NCI-H1105 treated with DMSO at 0.1 percent for 48 hours (cell line): ENCODE data around the gene HAPLN1.
A peak's percentile ranks its signal among the peaks of the same experiment; 100 is the strongest.

Source experiments
- DNase-seq: peaks from one replicate; lab custom pipeline; 2025; lab: John Stamatoyannopoulos, UW

The HAPLN1 gene

GRCh38 chr5:83641946-83642345, 78.7 kb downstream of the HAPLN1 start:
- peak; percentile 60 for DNase-seq

- DNase-seq: no peak
These were observed 80.7 kb downstream of the HAPLN1 start for GRCh38 chr5:83639911-83640310.

GRCh38 chr5:83636156-83636555, 84.5 kb downstream of the HAPLN1 start:
- DNase-seq: no peak

- no peak for DNase-seq
These were observed 87.4 kb downstream of the HAPLN1 start for GRCh38 chr5:83633285-83633684.

- DNase-seq: no peak
These were observed 87.8 kb downstream of the HAPLN1 start for GRCh38 chr5:83632874-83633273.

GRCh38 chr5:83628360-83628759, 92.3 kb downstream of the HAPLN1 start:
- DNase-seq: no peak

- DNase-seq: no peak
These were observed 105.8 kb downstream of the HAPLN1 start for GRCh38 chr5:83614841-83615240.

GRCh38 chr5:83608122-83608521, 112.5 kb downstream of the HAPLN1 start:
- peak; percentile 17 for DNase-seq

GRCh38 chr5:83595217-83595616, 125.4 kb downstream of the HAPLN1 start:
- no peak for DNase-seq

- no peak for DNase-seq
These were observed 129.7 kb downstream of the HAPLN1 start for GRCh38 chr5:83590966-83591365.

- peak; percentile 77 for DNase-seq
These were observed 130.9 kb downstream of the HAPLN1 start for GRCh38 chr5:83589786-83590185.
